Measurements from ENCODE around the gene EXOC3L4. TPM values are rescaled to one million over a fixed set of nuclear protein-coding genes. Genes with fewer than 3 reads are reported as not detected.

EXOC3L4 gene
- total and polyA plus RNA-seq, 9 of the 15 experiments (the other 6 are each of a cell fraction or from before 2014, with no cell fraction given) = 0.10 to 6.7 (median 0.98) TPM; not detected in 1

GRCh38 chr14:103134405-103134804 lies 39.9 kb downstream of the EXOC3L4 start:
- intact Hi-C loops (cut with micrococcal nuclease) (no loop called here), in situ Hi-C loops (cut with MboI) (no loop called here)
- DNase-seq (ENCODE audit: extremely low read depth in 1 of 4, low spot score in 3 of 4) (no peak), FAIRE-seq (no peak), ATAC-seq (no peak)
- TF ChIP-seq, protein P1, sequence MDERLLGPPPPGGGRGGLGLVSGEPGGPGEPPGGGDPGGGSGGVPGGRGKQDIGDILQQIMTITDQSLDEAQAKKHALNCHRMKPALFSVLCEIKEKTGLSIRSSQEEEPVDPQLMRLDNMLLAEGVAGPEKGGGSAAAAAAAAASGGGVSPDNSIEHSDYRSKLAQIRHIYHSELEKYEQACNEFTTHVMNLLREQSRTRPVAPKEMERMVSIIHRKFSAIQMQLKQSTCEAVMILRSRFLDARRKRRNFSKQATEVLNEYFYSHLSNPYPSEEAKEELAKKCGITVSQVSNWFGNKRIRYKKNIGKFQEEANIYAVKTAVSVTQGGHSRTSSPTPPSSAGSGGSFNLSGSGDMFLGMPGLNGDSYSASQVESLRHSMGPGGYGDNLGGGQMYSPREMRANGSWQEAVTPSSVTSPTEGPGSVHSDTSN (CRISPR knock-in tag; IDR thresholded peaks at IDR 0.05; ENCODE audit: low read depth) = no peak
- TF ChIP-seq, protein P1 (tag; conservative IDR thresholded peaks at IDR 0.05; ENCODE audit: low read depth) = no peak
- TF ChIP-seq ERF (CRISPR knock-in tag; IDR thresholded peaks at IDR 0.05) (no peak), EP300 (IDR thresholded peaks at IDR 0.05; ENCODE audit: low read length) (no peak), MEF2A (IDR thresholded peaks at IDR 0.05; ENCODE audit: control insufficient read depth, low read depth, low read length) (no peak), CBFA2T2 (conservative IDR thresholded peaks at IDR 0.05) (no peak), NCOR1 (IDR thresholded peaks at IDR 0.05) (no peak), E2F6 (IDR thresholded peaks at IDR 0.05; ENCODE audit: borderline replicate concordance in 1 of 2, extremely low read depth in 1 of 2, insufficient read depth in 1 of 2, insufficient read length in 1 of 2, low read depth in 1 of 2, low read length in 1 of 2, poor library complexity in 1 of 2, severe bottlenecking in 1 of 2) (no peak)
- TF ChIP-seq, protein P2, sequence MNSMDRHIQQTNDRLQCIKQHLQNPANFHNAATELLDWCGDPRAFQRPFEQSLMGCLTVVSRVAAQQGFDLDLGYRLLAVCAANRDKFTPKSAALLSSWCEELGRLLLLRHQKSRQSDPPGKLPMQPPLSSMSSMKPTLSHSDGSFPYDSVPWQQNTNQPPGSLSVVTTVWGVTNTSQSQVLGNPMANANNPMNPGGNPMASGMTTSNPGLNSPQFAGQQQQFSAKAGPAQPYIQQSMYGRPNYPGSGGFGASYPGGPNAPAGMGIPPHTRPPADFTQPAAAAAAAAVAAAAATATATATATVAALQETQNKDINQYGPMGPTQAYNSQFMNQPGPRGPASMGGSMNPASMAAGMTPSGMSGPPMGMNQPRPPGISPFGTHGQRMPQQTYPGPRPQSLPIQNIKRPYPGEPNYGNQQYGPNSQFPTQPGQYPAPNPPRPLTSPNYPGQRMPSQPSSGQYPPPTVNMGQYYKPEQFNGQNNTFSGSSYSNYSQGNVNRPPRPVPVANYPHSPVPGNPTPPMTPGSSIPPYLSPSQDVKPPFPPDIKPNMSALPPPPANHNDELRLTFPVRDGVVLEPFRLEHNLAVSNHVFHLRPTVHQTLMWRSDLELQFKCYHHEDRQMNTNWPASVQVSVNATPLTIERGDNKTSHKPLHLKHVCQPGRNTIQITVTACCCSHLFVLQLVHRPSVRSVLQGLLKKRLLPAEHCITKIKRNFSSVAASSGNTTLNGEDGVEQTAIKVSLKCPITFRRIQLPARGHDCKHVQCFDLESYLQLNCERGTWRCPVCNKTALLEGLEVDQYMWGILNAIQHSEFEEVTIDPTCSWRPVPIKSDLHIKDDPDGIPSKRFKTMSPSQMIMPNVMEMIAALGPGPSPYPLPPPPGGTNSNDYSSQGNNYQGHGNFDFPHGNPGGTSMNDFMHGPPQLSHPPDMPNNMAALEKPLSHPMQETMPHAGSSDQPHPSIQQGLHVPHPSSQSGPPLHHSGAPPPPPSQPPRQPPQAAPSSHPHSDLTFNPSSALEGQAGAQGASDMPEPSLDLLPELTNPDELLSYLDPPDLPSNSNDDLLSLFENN (IDR thresholded peaks at IDR 0.05; ENCODE audit: low read depth in 2 of 2, low read length in 2 of 2) = no peak
- H3K79me2 ChIP-seq (ENCODE audit: control insufficient read depth, insufficient read depth, low read length) = no peaks in the 10 kb centered on the region
- H3K9ac ChIP-seq (ENCODE audit: insufficient read depth in 1 of 2, low read depth in 2 of 2, low read length in 2 of 2) = no peak overlapping the region
- H3K36me3 ChIP-seq (ENCODE audit: control insufficient read depth, insufficient read depth, low read length) = peaks cover 60% of the 10 kb centered on the region; the same call in 2 of the 3 replicates
- no peaks in the 10 kb centered on the region for H4K20me1 ChIP-seq (replicated peaks; ENCODE audit: control insufficient read depth, insufficient read depth, low read length)
- no peaks in the 10 kb centered on the region for H3K9me1 ChIP-seq (ENCODE audit: control insufficient read depth, insufficient read depth, low read length)
- H3K27me3 ChIP-seq (ENCODE audit: control insufficient read depth in 2 of 2, insufficient read depth in 2 of 2, low read length in 2 of 2) = no peaks in the 10 kb centered on the region
- ChIA-PET POLR2A (interaction anchor here (0.6 to 1.8 kb wide), 2 partner anchors 172 to 203 kb away, joined by 3 to 5 read pairs; no protein-coding TSS in a partner anchor), CTCF (ENCODE audit: low intra/inter-chr PET ratio) (no interaction called here)
- no peak overlapping the region for H3K4me3 ChIP-seq
- no CpG with 5 or more reads among the region's 2 CpGs for WGBS (ENCODE audit: insufficient coverage, low coverage, missing lambda C conversion rate)
- H3K27ac ChIP-seq (ENCODE audit: extremely low read depth, low read depth, low read length) = no peak overlapping the region
- peaks cover 14 to 42% of the 10 kb centered on the region in 2 experiments; a peak in 4 of 5 replicates for H3K4me1 ChIP-seq (replicated peaks in 1 of 2; ENCODE audit: control insufficient read depth in 2 of 2, insufficient read depth in 2 of 2, low read length in 2 of 2)
- H3K4me2 ChIP-seq (ENCODE audit: insufficient read depth, low read length) = no peak overlapping the region
- H3K9me3 ChIP-seq (replicated peaks; ENCODE audit: control insufficient read depth, insufficient read depth, low read depth, low read length) = no peaks in the 10 kb centered on the region
- H2AFZ ChIP-seq (ENCODE audit: low read depth, low read length) = no peak overlapping the region
- no TSS peak for BruUV-seq (replicated peaks)
